Lung (tissue), 16 donors: ENCODE data around the gene ZNF385C. TPM values are rescaled to one million over a fixed set of nuclear protein-coding genes. Genes with fewer than 3 reads are reported as not detected.
"Not testable (repeated sequence)": the region's sequence is repeated elsewhere in the genome, so short reads cannot be mapped to it uniquely, and the experiment has no call there.

Source experiments
- ATAC-seq: fragments of 200-7000 bp; cut with Tn5 transposase; one replicate; pipeline ENCODE4 v1.9.1; 2020; ENCODE audit warnings: moderate number of reproducible peaks; ENCODE audit not compliant: insufficient read depth, low FRiP score
- DNase-seq, 3 donors: peaks; one replicate each; pipeline ENCODE4 v3.0.0-alpha.2; 2013 to 2017
- H3K27ac ChIP-seq, 2 donors: one replicate each; pipeline ENCODE4 v1.5.1; 2013; ENCODE audit warnings: mild to moderate bottlenecking in 2 of 2, moderate library complexity in 2 of 2, control low read depth in 1 of 2, inconsistent platforms in 1 of 2, low read depth in 1 of 2, low read length in 1 of 2
- H3K27me3 ChIP-seq, 3 donors: one replicate each; pipeline ENCODE4 v1.5.1; 2013; ENCODE audit warnings: low read length in 2 of 3; ENCODE audit not compliant: control insufficient read depth in 3 of 3, insufficient read depth in 3 of 3
- H3K36me3 ChIP-seq, 4 donors: one replicate each; pipeline ENCODE4 v1.5.1; 2013; ENCODE audit warnings: low read length in 4 of 4, mild to moderate bottlenecking in 1 of 4, moderate library complexity in 1 of 4; ENCODE audit not compliant: control insufficient read depth in 4 of 4, insufficient read depth in 4 of 4
- H3K4me1 ChIP-seq, 5 donors: one replicate each; pipeline ENCODE4 v1.5.1; 2013; ENCODE audit warnings: low read length in 5 of 5, mild to moderate bottlenecking in 2 of 5, moderate library complexity in 1 of 5; ENCODE audit not compliant: control insufficient read depth in 5 of 5, insufficient read depth in 5 of 5
- H3K4me3 ChIP-seq: one replicate; pipeline ENCODE4 v1.5.1; 2013; ENCODE audit warnings: mild to moderate bottlenecking, control low read depth, moderate library complexity
- H3K9ac ChIP-seq, 2 donors: one replicate each; pipeline ENCODE4 v1.5.1; 2013; ENCODE audit warnings: low read length in 2 of 2, control low read depth in 1 of 2; ENCODE audit not compliant: insufficient read depth in 1 of 2
- H3K9me3 ChIP-seq, 4 donors: one replicate each; pipeline ENCODE4 v1.5.1; 2013; ENCODE audit warnings: low read length in 3 of 4, mild to moderate bottlenecking in 1 of 4, moderate library complexity in 1 of 4; ENCODE audit not compliant: control insufficient read depth in 4 of 4, insufficient read depth in 3 of 4
- CTCF ChIP-seq: IDR thresholded peaks from 2 replicates; pipeline ENCODE4 v1.5.1; 2012; ENCODE audit warnings: mild to moderate bottlenecking; ENCODE audit errors: control extremely low read depth, extremely low read depth
- WGBS, 2 donors: extraction: QIAGEN DNeasy Blood & Tissue Kit; methylation state at CpG; one replicate each; pipeline ENCODE4 v1.1.7; 2013; 5-methylcytosine and 5-hydroxymethylcytosine counted together
- long read RNA-seq, 5 donors: transcript quantifications; one replicate each; lab custom pipeline, GENCODE V29; 2026
- polyA plus RNA-seq, 2 donors: library from polyadenylated mRNA; stranded (reverse); fragments of 200-250 nt; gene quantifications; one replicate each; pipeline ENCODE4 v1.2.1, GENCODE V29; 2013
- total RNA-seq, 2 donors: library from RNA; depleted of rRNA in 1 of 2; stranded (reverse); fragments of >200 nt in 1 of 2; gene quantifications; one replicate each; pipeline ENCODE4 v1.2.1, GENCODE V29; 2014 to 2021
- donor health status: control.
- donor health status: control.
- donor health status: Bipolar disorder and iron deficiency.
- donor health status: healthy.
- donor health status: DM: yes; HTN: yes; CAD: no.

ZNF385C gene
- total RNA-seq (under 1 TPM; 0.34 to 0.40 TPM), polyA plus RNA-seq (under 1 TPM; 0.14 to 0.57 TPM)
- long read RNA-seq, donor 1, result 0 reads
- long read RNA-seq, donor 2, result 0 reads
- long read RNA-seq, donor 3, partial matches to known transcripts, result 0 of 1 reads
- long read RNA-seq, donor 3, other reads (novel, unspliced or antisense), result 0 of 1 reads
- long read RNA-seq, donor 4, result 0 reads
- long read RNA-seq, donor 5, result 0 reads

DNA sequence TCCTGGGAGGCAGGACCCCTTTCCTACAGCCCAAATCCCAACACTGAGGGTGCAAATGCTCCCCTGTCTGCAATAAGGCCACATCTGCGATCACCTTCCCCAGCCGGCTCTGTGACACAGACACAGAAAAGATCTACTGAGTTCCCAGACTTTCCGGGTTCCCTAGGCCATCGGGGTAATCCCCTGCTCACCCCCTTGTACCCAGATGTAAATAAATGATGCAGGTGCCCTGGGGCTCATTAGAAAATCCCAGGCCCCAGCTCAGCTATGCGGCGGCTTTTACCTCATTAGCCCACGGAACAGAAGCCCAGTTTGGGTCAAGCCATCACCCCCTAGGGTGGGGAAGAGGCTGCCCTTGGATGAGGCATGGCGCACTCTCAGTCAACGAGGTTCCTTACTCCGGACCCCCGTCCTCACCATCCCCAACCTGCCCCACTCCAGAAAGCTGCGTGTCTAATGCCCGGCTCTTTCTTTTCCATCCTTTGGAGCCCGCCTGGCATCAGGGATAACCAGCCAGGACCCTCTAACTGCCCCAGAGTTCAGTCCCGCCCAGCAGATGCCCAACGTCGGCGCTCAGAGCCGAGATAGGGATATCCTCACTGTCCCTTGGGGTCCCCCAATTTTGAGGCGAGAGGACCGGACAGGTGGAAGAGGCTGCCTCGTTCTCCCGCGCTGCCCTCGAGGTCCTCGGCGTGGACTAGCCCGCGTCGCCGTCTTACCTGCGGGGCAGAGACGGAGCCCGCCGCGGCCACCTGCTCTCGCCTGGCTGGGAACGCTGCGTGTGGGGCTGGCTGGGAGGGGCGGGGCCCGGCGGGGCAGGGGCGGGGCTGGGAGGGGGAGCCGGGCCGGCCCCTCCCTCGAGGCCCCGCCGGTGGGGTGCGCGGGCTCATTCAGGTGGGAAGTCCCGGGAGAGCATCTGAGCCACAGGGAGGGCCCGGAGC, at the start of gene ZNF385C:
Gene ZNF385C (minus strand): TSS at position 783 of the 941 bp plus-strand sequence. CDS start 35,417 bp downstream, outside the sequence.
- Histone ChIP-seq H3K27me3 (peaks cover 0 to 18% (median 14%) of the 10 kb centered on the region in 3 donors), H3K4me1 (no peaks in the 10 kb centered on the region), H3K9me3 (no peaks in the 10 kb centered on the region), H3K9ac (no peak within 1 kb of the TSS), H3K27ac (no peak within 1 kb of the TSS), H3K36me3 (no peaks in the 10 kb centered on the region), H3K4me3 (no peak within 1 kb of the TSS)
- no peak for TF ChIP-seq CTCF
- DNase-seq, result no peak
- no peak for ATAC-seq
- WGBS, 2 donors, result 11 to 13% methylated on average over 50 to 52 of the region's 52 CpGs

GRCh38 chr17:42146911-42147607, 48.8 kb upstream of the ZNF385C start:
- H3K9me3 ChIP-seq, result no peaks in the 10 kb centered on the region
- H3K9ac ChIP-seq, result no peak overlapping the region
- H3K4me3 ChIP-seq, result no peak overlapping the region
- WGBS, 2 donors, result 91 to 95% methylated on average over 13 of the region's 13 CpGs
- H3K4me1 ChIP-seq, result peaks cover 0 to 8% (median 0%) of the 10 kb centered on the region in 5 donors
- ATAC-seq (no peak), DNase-seq (no peak)
- no peak for TF ChIP-seq CTCF
- H3K36me3 ChIP-seq, result peaks cover 0 to 28% (median 4%) of the 10 kb centered on the region in 4 donors
- H3K27ac ChIP-seq, result no peak overlapping the region
- no peaks in the 10 kb centered on the region for H3K27me3 ChIP-seq

DNA sequence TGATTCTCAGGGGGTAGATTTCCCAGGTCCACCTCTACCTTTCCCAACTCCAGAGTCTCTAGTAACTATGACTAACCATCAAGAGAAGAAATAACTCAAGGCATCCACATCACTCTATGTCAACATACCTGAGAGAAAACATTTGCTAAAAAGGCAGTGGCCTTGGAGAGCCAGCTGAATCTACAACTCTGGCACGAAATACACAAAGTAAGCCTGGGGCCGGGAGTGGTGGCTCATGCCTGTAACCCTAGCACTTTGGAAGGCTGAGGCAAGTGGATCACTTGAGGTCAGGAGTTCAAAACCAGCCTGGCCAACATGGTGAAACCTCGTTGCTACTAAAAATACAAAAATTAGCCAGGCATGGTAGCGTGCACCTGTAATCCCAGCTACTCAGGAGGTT, 44.9 kb upstream of the ZNF385C start:
- Histone ChIP-seq H3K36me3 (peaks cover 0 to 27% (median 4%) of the 10 kb centered on the region in 4 donors), H3K27ac (peak overlapping the region in 1 of 2 donors; percentile 52), H3K4me1 (peaks cover 7 to 20% (median 12%) of the 10 kb centered on the region in 5 donors)
- not testable (repeated sequence) for H3K9ac ChIP-seq, DNase-seq, ATAC-seq, H3K9me3 ChIP-seq, H3K4me3 ChIP-seq, H3K27me3 ChIP-seq
- WGBS, 2 donors, result 76 to 88% methylated on average over 4 of the region's 4 CpGs
